ENCODE results near the gene WNT9A.

GRCh38 chr1:227926896-227927885 lies 20.5 kb downstream of the WNT9A start:
- TF ChIP-seq, protein P1, sequence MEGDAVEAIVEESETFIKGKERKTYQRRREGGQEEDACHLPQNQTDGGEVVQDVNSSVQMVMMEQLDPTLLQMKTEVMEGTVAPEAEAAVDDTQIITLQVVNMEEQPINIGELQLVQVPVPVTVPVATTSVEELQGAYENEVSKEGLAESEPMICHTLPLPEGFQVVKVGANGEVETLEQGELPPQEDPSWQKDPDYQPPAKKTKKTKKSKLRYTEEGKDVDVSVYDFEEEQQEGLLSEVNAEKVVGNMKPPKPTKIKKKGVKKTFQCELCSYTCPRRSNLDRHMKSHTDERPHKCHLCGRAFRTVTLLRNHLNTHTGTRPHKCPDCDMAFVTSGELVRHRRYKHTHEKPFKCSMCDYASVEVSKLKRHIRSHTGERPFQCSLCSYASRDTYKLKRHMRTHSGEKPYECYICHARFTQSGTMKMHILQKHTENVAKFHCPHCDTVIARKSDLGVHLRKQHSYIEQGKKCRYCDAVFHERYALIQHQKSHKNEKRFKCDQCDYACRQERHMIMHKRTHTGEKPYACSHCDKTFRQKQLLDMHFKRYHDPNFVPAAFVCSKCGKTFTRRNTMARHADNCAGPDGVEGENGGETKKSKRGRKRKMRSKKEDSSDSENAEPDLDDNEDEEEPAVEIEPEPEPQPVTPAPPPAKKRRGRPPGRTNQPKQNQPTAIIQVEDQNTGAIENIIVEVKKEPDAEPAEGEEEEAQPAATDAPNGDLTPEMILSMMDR (IDR thresholded peaks at IDR 0.05; ENCODE audit: poor library complexity), result no peak
- TF ChIP-seq EZH2 (IDR thresholded peaks at IDR 0.05; ENCODE audit: borderline replicate concordance) (no peak), EZH2phosphoT487 (IDR thresholded peaks at IDR 0.05; ENCODE audit: low read depth, severe bottlenecking, unreplicated experiment) (no peak)
